HG03575 (cell line): ENCODE results near the gene NXPE4.
"Not testable (repeated sequence)": the region's sequence is repeated elsewhere in the genome, so short reads cannot be mapped to it uniquely, and the experiment has no call there.

Source experiments
- ATAC-seq: cut with Tn5 transposase; IDR thresholded peaks from one replicate; pipeline ENCODE4 v1.9.1; 2021; ENCODE audit not compliant: unreplicated experiment, insufficient number of reproducible peaks, low FRiP score; ENCODE audit errors: extremely low read depth

NXPE4 gene

GRCh38 chr11:114595571-114595970, at the start of gene NXPE4:
NXPE4 (minus strand) TSS chr11:114595786; CDS start chr11:114594759, 1,027 bp downstream.
- no peak for ATAC-seq

- not testable (repeated sequence) for ATAC-seq
Measured at GRCh38 chr11:114639440-114639839, 43.9 kb upstream of the NXPE4 start.

- not testable (repeated sequence) for ATAC-seq
Measured at GRCh38 chr11:114631445-114631965, 35.9 kb upstream of the NXPE4 start.

GRCh38 chr11:114625294-114625693, 29.7 kb upstream of the NXPE4 start:
- ATAC-seq: no peak

DNA sequence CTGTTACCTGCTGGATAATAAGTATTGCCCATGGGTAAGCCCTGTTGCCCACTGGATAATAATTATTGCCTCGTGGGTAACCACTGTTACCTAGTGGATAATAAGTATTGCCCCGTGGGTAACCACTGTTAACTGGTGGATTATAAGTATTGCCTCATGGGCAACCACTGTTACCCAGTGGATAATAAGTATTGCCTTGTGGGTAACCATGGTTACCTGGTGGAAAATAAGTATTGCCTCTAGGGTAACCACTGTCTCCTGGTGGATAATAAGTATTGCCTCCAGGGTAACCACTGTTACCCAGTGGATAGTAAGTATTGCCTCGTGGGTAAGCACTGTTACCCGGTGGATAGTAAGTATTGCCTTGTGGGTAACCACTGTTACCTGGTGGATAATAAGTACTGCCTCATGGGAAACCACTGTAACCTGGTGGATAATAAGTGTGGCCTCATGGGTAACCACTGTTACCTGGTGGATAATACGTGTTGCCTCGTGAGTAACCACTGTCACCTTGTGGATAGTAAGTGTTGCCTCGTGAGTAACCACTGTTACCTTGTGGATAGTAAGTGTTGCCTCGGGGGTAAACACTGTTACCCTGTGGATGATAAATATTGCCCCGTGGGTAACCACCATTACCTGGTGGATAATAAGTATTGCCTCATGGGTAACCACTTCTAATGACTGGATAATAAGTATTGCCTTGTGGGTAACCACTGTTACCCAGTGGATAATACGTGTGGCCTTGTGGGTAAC, 29.0 kb upstream of the NXPE4 start:
- ATAC-seq: no peak

GRCh38 chr11:114623720-114624119, 28.1 kb upstream of the NXPE4 start:
- ATAC-seq: no peak

- ATAC-seq: no peak
Measured at GRCh38 chr11:114622858-114623257, 27.3 kb upstream of the NXPE4 start.

DNA sequence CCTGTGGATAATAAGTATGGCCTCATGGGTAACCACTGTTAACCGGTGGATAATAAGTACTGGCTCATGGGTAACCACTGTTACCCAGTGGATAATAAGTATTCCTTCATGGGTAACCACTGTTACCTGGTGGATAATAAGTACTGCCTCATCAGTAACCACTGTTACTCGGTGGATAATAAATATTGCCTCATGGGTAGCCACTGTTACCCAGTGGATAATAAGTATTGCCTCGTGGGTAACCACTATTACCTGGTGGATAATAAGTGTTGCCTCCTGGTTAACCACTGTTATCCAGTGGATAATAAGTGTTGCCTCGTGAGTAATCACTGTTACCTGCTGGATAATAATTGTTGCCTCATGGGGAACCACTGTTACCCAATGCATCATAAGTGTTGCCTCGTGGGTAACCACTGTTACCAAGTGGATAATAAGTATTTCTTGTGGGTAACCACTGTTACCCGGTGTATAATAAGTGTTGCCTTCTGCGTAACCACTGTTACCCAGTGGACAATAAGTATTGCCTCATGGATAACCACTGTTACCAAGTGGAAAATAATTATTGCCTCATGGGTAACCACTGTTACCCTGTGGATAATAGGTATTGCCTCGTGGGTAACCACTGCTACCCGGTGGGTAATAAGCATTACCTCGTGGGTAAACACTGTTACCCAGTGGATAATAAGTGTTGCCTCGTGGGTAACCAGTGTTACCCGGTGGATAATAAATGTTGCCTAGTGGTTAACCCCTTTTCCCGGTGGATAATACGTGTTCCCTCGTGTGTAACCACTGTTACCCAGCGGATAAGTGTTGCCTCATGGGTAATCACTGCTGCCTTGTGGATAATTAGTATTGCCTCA, 26.6 kb upstream of the NXPE4 start:
- ATAC-seq: no peak

DNA sequence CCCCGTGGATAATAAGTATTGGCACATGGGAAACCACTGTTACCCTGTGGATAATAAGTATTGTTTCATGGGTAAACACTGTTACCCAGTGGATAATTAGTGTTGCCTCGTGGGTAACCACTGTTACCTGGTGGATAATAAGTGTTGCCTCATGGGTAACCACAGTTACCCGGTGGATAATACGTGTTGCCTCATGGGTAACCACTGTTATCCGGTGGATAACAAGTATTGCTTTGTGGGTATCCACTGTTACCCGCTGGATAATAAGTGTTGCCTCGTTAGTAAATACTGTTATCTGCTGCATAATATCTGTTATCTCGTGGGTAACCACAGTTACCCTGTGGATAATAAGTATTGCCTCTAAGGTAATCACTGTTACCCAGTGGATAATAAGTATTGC, 25.5 kb upstream of the NXPE4 start:
- ATAC-seq: no peak

DNA sequence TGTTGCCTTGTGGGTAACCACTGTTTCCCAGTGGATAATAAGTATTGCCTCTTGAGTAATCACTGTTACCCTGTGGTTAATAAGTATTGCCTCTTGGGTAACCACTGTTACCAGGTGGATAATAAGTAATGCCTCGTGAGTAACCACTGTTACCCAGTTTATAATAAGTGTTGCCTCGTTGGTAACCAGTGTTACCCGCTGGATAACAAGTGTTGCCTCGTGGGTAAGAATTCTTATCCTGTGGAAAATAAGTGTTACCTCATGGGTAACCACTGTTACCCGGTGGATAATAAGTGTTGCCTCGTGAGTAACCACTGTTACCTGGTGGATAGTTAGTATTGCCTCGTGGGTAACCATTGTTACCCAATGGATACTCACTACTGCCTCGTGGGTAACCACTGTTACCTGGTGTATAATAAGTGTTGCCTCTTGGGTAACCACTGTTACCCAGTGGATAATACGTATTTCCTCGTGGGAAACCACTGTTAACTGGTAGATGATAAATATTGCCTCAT, 24.1 kb upstream of the NXPE4 start:
- ATAC-seq: no peak

DNA sequence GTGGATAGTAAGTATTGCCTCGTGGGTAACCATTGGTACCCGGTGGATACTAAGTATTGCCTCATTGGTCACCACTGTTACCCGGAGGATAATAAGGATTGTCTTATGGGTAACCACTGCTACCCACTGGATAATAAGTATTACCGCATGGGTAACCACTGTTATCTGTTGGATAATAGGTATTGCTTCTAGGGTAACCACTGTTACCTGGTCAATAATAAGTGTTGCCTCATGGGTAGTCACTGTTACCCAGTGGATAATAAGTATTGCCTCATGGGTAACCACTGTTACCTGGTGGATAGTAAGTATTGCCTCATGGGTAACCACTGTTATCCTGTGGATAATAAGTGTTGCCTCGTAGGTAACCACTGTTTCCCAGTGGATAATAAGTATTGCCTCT, 22.6 kb upstream of the NXPE4 start:
- ATAC-seq: no peak

DNA sequence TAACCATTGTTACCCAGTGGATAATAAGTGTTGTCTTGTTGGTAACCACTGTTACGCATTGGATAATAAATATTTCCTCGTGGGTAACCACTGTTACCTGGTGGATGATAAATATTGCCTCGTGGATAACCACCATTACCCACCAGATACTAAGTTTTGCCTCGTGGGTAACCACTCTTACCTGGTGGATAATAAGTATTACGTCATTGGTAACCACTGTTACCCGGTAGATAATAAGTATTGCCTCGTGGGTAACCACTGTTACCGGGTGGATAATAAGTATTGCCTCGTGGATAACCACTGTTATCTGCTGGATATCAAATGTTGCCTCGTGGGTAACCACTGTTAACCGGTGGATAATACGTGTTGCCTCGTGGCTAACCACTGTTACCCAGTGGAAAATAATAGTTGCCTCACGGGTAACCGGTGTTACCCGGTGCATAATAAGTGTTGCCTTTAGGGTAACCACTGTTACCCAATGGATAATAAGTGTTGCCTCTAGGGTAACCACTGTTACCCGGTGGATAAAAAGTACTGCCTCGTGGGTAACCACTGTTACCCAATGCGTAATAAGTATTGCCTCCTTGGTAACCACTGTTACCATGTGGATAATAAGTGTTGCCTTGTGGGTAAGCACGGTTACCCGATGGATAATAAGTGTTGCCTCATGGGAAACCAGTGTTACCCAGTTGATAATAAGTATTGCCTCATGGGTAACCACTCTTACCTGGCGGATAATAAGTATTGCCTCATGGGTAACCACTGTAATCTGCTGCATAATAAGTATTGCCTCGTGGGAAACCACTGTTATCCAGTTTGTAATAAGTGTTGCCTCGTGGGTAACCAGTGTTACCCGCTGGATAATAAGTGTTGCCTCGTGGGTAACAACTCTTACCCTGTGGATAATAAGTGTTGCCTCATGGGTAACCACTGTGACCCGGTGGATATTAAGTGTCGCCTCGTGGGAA, 21.9 kb upstream of the NXPE4 start:
- no peak for ATAC-seq

DNA sequence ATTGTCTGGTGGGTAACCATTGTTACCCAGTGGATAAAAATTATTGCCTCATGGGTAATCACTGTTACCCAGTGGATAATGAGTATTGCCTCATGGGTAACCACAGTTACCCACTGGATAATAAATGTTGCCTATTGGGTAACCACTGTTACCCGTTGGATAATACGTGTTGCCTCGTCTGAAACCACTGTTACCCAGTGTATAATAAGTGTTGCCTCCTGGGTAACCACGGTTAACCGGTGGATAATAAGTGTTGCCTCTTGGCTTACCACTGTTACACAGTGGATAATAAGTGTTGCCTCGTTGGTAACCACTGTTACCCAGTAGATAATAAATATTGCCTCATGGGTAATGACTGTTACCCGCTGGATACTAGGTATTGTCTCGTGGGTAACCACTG, 20.9 kb upstream of the NXPE4 start:
- no peak for ATAC-seq

DNA sequence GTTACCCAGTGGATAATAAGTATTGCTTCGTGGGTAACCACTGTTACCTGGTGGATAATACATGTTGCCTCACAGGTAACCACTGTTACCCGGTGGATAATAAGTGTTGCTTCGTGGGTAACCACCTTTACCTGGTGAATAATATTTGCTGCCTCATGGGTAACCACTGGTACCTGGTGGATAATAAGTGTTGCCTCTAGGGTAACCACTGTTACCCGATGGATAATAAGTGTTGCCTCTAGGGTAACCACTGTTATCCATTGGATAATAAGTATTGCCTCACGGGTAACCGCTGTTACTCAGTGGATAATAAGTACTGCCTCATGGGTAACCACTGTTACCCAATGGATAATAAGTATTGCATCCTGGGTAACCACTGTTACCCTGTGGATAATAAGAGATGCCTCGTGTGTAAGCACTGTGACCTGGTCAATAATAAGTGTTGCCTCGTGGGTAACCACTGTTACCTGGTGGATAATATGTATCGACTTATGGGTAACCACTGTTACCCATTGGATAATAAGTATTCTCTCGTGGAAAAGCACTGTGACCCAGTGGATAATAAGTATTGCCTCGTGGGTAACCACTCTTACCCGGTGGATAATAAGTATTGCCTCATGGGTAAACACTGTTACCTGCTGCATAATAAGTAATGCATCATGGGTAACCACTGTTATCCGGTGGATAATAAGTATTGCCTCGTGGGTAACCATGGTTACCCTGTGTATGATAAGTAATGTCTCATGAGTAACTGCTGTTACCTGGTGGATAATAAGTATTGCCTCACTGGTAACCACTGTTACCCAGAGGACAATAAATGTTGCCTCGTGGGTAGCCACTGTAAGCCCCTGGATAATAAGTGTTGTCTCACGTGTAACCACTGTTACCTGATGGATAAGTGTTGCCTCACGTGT, 20.1 kb upstream of the NXPE4 start:
- ATAC-seq: no peak

GRCh38 chr11:114614127-114614720, 18.6 kb upstream of the NXPE4 start:
- ATAC-seq: no peak

- ATAC-seq: not testable (repeated sequence)
Measured at GRCh38 chr11:114613094-114613493, 17.5 kb upstream of the NXPE4 start.

DNA sequence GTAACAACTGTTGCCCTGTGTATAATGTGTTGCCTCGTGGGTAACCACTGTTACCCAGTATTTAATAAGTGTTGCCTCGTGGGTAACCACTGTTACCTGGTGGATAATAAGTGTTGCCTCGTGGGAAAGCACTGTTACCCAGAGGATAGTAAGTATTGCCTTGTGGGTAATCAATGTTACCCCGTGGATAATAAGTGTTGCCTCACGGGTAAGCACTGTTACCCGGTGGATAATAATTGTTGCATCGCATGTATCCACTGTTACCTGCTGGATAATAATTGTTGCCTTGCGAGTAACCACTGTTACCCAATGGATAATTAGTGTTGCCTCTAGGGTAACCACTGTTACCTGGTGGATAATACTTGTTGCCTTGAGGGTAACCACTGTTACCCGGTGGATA, 17.1 kb upstream of the NXPE4 start:
- ATAC-seq: no peak
